ENCODE results near the gene TAS2R38. TPM values are rescaled to one million over a fixed set of nuclear protein-coding genes. Genes with fewer than 3 reads are reported as not detected.
"Not testable (repeated sequence)": the region's sequence is repeated elsewhere in the genome, so short reads cannot be mapped to it uniquely, and the experiment has no call there.

TAS2R38 gene
- polyA plus RNA-seq, 4 donors = 0.21 TPM; not detected in 3

- not testable (repeated sequence) for H3K4me1 ChIP-seq (ENCODE audit: control insufficient read depth in 3 of 3, insufficient read depth in 2 of 3, low read depth in 1 of 3, low read length in 2 of 3); FAIRE-seq; H3K27me3 ChIP-seq (ENCODE audit: control insufficient read depth in 3 of 3, insufficient read depth in 3 of 3, low read length in 3 of 3); H3K36me3 ChIP-seq (ENCODE audit: control insufficient read depth in 3 of 3, insufficient read depth in 2 of 3, low read depth in 1 of 3, low read length in 3 of 3); H3K27ac ChIP-seq (ENCODE audit: low read depth in 1 of 3, low read length in 2 of 3); H3K4me3 ChIP-seq (ENCODE audit: low read depth in 1 of 3, low read length in 3 of 3); H3K9me3 ChIP-seq (ENCODE audit: control insufficient read depth in 2 of 2, insufficient read depth in 1 of 2, low read depth in 1 of 2, low read length in 1 of 2)
- 11 to 73% (median 39%) methylated on average over 4 of the region's 4 CpGs for WGBS, 3 donors
- peak; percentile 46 to 94 for DNase-seq
These were observed 14.2 kb upstream of the TAS2R38 start for GRCh38 chr7:141987803-141988202.

DNA sequence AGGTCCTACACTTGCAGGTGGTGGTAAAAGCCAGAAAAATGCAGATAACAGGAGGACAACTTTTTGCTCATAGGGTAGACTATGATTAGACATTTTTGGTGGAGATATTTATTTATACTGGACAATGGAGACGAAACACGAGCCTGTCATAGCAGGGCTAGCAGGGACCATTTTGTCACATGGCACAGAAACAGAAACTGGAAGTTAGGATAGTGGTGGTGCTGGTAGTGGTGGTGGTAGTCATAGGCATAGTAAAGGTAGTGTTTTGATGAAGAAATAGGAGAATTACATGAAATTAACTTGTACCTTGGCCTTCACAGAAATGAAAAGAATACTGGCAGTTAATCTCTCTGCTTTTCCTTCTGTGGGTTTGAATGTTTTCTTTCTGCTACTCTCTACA is 13.3 kb upstream of the TAS2R38 start:
- DNase-seq (no peak), FAIRE-seq (no peak)
- Histone ChIP-seq H3K4me3 (ENCODE audit: low read depth in 1 of 3, low read length in 3 of 3) (no peak overlapping the region), H3K36me3 (ENCODE audit: control insufficient read depth in 3 of 3, insufficient read depth in 2 of 3, low read depth in 1 of 3, low read length in 3 of 3) (no peaks in the 10 kb centered on the region), H3K27me3 (ENCODE audit: control insufficient read depth in 3 of 3, insufficient read depth in 3 of 3, low read length in 3 of 3) (no peaks in the 10 kb centered on the region), H3K27ac (ENCODE audit: low read depth in 1 of 3, low read length in 2 of 3) (peak overlapping the region in 1 of 3 donors; percentile 28), H3K4me1 (ENCODE audit: control insufficient read depth in 3 of 3, insufficient read depth in 2 of 3, low read depth in 1 of 3, low read length in 2 of 3) (no peaks in the 10 kb centered on the region), H3K9me3 (ENCODE audit: control insufficient read depth in 2 of 2, insufficient read depth in 1 of 2, low read depth in 1 of 2, low read length in 1 of 2) (no peaks in the 10 kb centered on the region)
- 77 to 84% (median 81%) methylated on average over 2 of the region's 2 CpGs for WGBS, 3 donors

DNA sequence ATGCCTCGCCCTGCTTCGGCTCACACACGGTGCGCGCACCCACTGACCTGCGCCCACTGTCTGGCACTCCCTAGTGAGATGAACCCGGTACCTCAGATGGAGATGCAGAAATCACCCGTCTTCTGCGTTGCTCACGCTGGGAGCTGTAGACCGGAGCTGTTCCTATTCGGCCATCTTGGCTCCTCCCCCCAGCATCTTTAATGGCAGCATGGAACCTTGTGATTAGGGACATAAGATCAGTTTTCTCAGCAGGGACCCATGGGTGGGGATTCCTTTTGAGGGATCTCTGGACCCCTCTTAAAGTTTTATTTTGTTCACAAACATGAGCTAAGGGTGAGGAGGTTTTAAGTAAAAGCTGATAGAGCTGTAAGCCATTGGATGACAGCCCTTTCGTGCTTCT is 12.4 kb upstream of the TAS2R38 start:
- 77 to 90% (median 88%) methylated on average over 7 to 8 of the region's 13 CpGs for WGBS, 3 donors
- H3K27ac ChIP-seq (ENCODE audit: low read depth in 1 of 3, low read length in 2 of 3); DNase-seq; H3K36me3 ChIP-seq (ENCODE audit: control insufficient read depth in 3 of 3, insufficient read depth in 2 of 3, low read depth in 1 of 3, low read length in 3 of 3); FAIRE-seq; H3K4me1 ChIP-seq (ENCODE audit: control insufficient read depth in 3 of 3, insufficient read depth in 2 of 3, low read depth in 1 of 3, low read length in 2 of 3); H3K9me3 ChIP-seq (ENCODE audit: control insufficient read depth in 2 of 2, insufficient read depth in 1 of 2, low read depth in 1 of 2, low read length in 1 of 2); H3K4me3 ChIP-seq (ENCODE audit: low read depth in 1 of 3, low read length in 3 of 3); H3K27me3 ChIP-seq (ENCODE audit: control insufficient read depth in 3 of 3, insufficient read depth in 3 of 3, low read length in 3 of 3): not testable (repeated sequence)

GRCh38 chr7:141979568-141979967 is 6.0 kb upstream of the TAS2R38 start:
- H3K4me1 ChIP-seq (ENCODE audit: control insufficient read depth in 3 of 3, insufficient read depth in 2 of 3, low read depth in 1 of 3, low read length in 2 of 3) = peaks cover 0 to 5% (median 0%) of the 10 kb centered on the region in 3 donors
- no peak overlapping the region for H3K27ac ChIP-seq (ENCODE audit: low read depth in 1 of 3, low read length in 2 of 3)
- FAIRE-seq (no peak), DNase-seq (no peak)
- no peaks in the 10 kb centered on the region for H3K27me3 ChIP-seq (ENCODE audit: control insufficient read depth in 3 of 3, insufficient read depth in 3 of 3, low read length in 3 of 3)
- H3K36me3 ChIP-seq (ENCODE audit: control insufficient read depth in 3 of 3, insufficient read depth in 2 of 3, low read depth in 1 of 3, low read length in 3 of 3) = no peaks in the 10 kb centered on the region
- H3K4me3 ChIP-seq (ENCODE audit: low read depth in 1 of 3, low read length in 3 of 3) = no peak overlapping the region
- WGBS, 3 donors = 62 to 77% (median 71%) methylated on average over 2 of the region's 2 CpGs
- no peaks in the 10 kb centered on the region for H3K9me3 ChIP-seq (ENCODE audit: control insufficient read depth in 2 of 2, insufficient read depth in 1 of 2, low read depth in 1 of 2, low read length in 1 of 2)

DNA sequence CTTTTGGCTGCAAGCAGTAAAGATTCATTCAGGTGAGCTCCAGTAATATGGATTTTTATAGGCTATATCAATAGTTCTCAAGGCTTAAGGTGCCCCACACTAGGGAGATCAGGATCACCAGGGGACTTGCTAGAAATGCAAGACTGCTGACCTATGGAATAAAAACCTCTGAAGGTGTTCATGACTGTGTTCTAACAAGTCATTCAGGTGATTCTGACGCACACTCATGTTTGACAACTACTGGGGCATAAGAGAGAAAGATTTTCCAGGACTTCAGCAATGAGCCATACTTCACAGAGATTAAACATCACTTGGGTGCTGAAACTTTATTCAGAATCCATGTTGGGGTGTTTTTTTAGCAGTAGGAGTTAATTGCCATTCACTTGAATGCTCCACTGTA is 4.8 kb upstream of the TAS2R38 start:
- H3K27me3 ChIP-seq (ENCODE audit: control insufficient read depth in 3 of 3, insufficient read depth in 3 of 3, low read length in 3 of 3) = no peaks in the 10 kb centered on the region
- DNase-seq (no peak), FAIRE-seq (no peak)
- H3K9me3 ChIP-seq (ENCODE audit: control insufficient read depth in 2 of 2, insufficient read depth in 1 of 2, low read depth in 1 of 2, low read length in 1 of 2) = no peaks in the 10 kb centered on the region
- 89 to 91% (median 91%) methylated on average over 1 of the region's 1 CpG for WGBS, 3 donors
- no peak overlapping the region for H3K27ac ChIP-seq (ENCODE audit: low read depth in 1 of 3, low read length in 2 of 3)
- peaks cover 0 to 5% (median 0%) of the 10 kb centered on the region in 3 donors for H3K4me1 ChIP-seq (ENCODE audit: control insufficient read depth in 3 of 3, insufficient read depth in 2 of 3, low read depth in 1 of 3, low read length in 2 of 3)
- H3K4me3 ChIP-seq (ENCODE audit: low read depth in 1 of 3, low read length in 3 of 3) = no peak overlapping the region
- no peaks in the 10 kb centered on the region for H3K36me3 ChIP-seq (ENCODE audit: control insufficient read depth in 3 of 3, insufficient read depth in 2 of 3, low read depth in 1 of 3, low read length in 3 of 3)

DNA sequence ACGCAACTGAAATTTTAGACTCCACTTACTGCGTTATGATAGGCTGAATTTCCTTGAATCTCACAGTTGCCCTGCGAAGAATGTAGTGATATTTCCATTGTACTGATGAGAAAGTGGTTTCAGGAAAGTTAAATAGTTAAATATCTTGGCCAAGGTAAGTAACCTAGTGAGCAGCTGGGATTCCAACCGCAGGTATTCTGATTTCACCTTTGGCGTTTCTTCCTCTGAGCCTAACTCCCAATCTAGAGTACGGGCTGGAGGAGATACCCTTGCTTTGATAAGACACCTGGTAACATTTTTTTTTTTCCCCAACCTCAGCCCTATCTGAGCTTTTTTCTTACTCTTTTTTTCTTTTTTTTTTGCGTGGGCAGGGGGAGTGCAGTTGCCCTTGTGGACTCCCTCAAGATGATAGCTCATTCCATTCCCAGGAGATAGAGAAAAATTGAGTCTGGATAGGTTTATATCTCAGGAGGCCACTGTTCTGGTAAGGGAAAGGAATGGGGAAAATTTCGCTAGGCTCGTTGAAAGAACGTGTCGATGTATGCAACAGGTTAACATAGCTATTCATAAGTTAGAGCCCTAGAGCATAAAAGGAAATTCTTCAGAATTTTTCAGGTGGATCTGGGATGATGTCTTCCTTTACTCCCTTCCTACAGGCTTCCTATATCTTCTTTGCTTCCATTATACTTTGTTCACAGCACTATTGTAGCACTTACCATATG is 3.1 kb upstream of the TAS2R38 start:
- no peak for DNase-seq
- peaks cover 0 to 5% (median 0%) of the 10 kb centered on the region in 3 donors for H3K4me1 ChIP-seq (ENCODE audit: control insufficient read depth in 3 of 3, insufficient read depth in 2 of 3, low read depth in 1 of 3, low read length in 2 of 3)
- no peak for FAIRE-seq
- H3K4me3 ChIP-seq (ENCODE audit: low read depth in 1 of 3, low read length in 3 of 3) = peak overlapping the region in 1 of 3 donors; percentile 47
- H3K36me3 ChIP-seq (ENCODE audit: control insufficient read depth in 3 of 3, insufficient read depth in 2 of 3, low read depth in 1 of 3, low read length in 3 of 3) = no peaks in the 10 kb centered on the region
- no peak overlapping the region for H3K27ac ChIP-seq (ENCODE audit: low read depth in 1 of 3, low read length in 2 of 3)
- H3K27me3 ChIP-seq (ENCODE audit: control insufficient read depth in 3 of 3, insufficient read depth in 3 of 3, low read length in 3 of 3) = no peaks in the 10 kb centered on the region
- no peaks in the 10 kb centered on the region for H3K9me3 ChIP-seq (ENCODE audit: control insufficient read depth in 2 of 2, insufficient read depth in 1 of 2, low read depth in 1 of 2, low read length in 1 of 2)
- 41 to 46% (median 45%) methylated on average over 11 of the region's 11 CpGs for WGBS, 3 donors

DNA sequence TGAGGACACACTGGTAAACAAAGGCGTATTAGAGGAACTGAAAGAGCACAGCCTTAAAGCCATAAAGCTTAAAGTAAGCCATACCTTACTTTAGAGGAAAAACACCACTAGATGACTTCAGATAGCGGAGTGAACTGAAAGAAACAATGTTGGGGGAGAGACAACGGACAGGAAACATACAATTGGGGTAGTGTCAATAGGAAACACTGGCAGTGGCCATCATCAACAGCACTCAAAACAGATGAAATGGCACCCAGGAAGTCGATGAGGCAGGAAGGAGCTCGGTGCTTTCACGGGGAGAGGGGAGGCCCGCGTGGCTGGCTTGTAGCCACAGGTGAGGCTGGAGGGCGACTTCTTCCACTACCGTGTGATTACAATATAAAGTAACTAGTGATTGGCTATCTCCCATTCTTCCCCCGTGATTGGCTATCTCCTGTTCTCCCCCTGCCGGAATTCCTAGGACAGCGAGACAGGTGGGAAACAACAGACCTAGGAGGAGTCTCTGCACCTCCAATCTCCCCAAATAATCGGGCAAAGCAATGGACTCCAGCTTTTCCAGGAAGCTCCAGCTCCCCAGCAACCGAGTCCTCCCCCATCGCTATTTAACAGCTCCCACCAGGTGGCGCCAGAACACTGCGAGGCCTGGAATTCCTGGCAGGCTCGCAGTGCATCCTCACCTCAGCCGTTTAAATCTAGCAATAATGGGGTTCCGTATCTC is 2.4 kb upstream of the TAS2R38 start:
- 12 to 16% (median 13%) methylated on average over 20 to 21 of the region's 21 CpGs for WGBS, 3 donors
- Histone ChIP-seq H3K4me1 (ENCODE audit: control insufficient read depth in 3 of 3, insufficient read depth in 2 of 3, low read depth in 1 of 3, low read length in 2 of 3) (peaks cover 0 to 5% (median 0%) of the 10 kb centered on the region in 3 donors), H3K9me3 (ENCODE audit: control insufficient read depth in 2 of 2, insufficient read depth in 1 of 2, low read depth in 1 of 2, low read length in 1 of 2) (no peaks in the 10 kb centered on the region), H3K36me3 (ENCODE audit: control insufficient read depth in 3 of 3, insufficient read depth in 2 of 3, low read depth in 1 of 3, low read length in 3 of 3) (no peaks in the 10 kb centered on the region), H3K4me3 (ENCODE audit: low read depth in 1 of 3, low read length in 3 of 3) (peak overlapping the region in 2 of 3 donors; percentile 33 to 47), H3K27me3 (ENCODE audit: control insufficient read depth in 3 of 3, insufficient read depth in 3 of 3, low read length in 3 of 3) (no peaks in the 10 kb centered on the region), H3K27ac (ENCODE audit: low read depth in 1 of 3, low read length in 2 of 3) (peak overlapping the region in 1 of 3 donors; percentile 38)
- FAIRE-seq (no peak), DNase-seq (peak; percentile 92)

DNA sequence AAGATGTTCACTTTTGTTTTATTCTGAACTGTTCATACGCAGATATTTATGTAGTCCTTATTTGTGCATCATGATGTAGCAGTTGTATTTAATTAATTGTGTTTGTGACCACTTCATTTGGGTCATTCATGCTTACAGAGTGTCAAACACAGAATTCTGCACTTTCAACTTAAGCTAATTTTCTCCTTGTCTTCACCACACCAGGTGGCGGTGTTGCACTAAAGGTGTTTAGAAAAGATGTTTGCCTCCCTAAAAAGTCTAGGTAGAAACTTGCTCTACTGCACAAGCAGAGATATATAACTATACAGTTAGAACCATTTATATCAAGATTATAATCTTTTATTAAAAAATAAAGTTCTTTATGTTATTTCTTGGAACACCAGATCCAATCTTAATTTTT is 1.3 kb upstream of the TAS2R38 start:
- FAIRE-seq (peak; percentile 53), DNase-seq (peak; percentile 57 to 72)
- 47 to 67% (median 55%) methylated on average over 2 of the region's 2 CpGs for WGBS, 3 donors

More for the DNA sequence above, 1.3 kb upstream of the TAS2R38 start:
- no peak overlapping the region for H3K4me3 ChIP-seq (ENCODE audit: low read depth in 1 of 3, low read length in 3 of 3)
- H3K9me3 ChIP-seq (ENCODE audit: control insufficient read depth in 2 of 2, insufficient read depth in 1 of 2, low read depth in 1 of 2, low read length in 1 of 2) = no peaks in the 10 kb centered on the region
- no peak overlapping the region for H3K27ac ChIP-seq (ENCODE audit: low read depth in 1 of 3, low read length in 2 of 3)
- no peaks in the 10 kb centered on the region for H3K36me3 ChIP-seq (ENCODE audit: control insufficient read depth in 3 of 3, insufficient read depth in 2 of 3, low read depth in 1 of 3, low read length in 3 of 3)
- no peaks in the 10 kb centered on the region for H3K27me3 ChIP-seq (ENCODE audit: control insufficient read depth in 3 of 3, insufficient read depth in 3 of 3, low read length in 3 of 3)
- H3K4me1 ChIP-seq (ENCODE audit: control insufficient read depth in 3 of 3, insufficient read depth in 2 of 3, low read depth in 1 of 3, low read length in 2 of 3) = peaks cover 0 to 5% (median 0%) of the 10 kb centered on the region in 3 donors

Measured in small intestine (tissue), 7 donors.